ENCODE results near the gene ALG12. TPM values are rescaled to one million over a fixed set of nuclear protein-coding genes. Genes with fewer than 3 reads are reported as not detected.

The ALG12 gene
- total and polyA plus RNA-seq, 2 of the 13 experiments (the other 11 are each of a cell fraction or from before 2014, with no cell fraction given), result 7.8 to 15.8 TPM

DNA sequence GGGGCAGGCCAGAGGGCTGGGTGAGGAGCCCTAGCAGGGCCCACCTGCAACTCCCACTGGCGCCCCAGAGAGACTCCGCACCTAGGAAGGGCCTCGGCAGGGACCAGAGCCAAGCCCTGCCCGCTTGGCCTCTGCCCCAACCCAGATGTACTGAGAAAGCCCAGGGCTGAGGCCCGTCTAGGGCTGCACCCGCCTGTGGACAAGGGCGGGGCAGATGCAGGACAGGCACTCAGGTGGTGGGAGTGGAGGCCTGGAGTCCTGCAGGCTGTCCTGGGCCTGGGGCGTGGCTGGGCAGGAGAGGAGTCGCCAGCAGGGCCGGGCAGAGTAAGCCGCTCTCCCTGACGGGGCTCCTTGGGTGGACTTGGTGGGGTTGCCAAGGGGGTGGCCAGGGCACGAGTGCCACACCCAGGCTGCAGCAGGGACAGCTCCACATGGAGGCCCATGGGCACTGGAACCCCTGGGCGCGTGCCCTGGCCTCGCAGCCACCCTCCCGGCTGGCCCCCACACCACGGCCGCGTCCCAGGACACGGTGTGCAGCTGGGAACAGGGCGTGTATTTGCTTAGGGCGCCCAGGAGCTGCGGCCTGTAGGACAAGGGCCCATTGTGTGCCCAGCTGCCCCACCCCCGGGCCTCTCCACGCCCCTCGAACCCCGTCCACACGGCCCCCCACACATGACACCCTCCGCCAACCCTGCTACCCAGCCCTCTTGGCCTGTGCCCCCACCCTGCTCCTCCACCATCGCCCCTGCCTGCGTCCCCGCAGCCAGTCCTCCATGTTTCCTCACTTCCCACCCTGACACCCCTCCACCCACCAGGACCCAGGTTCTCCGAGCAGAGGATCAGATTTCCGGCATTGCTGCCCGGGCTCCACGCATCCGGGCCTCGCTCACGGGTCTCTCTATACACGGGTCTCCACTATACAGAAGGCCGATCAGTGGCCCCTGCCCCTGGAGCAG lies 31.0 kb upstream of the ALG12 start (continued):
- TF ChIP-seq NCOR1 (IDR thresholded peaks at IDR 0.05; ENCODE audit: borderline replicate concordance, low read length), result no peak; the same call in 1 of the 2 replicates
- TF ChIP-seq, protein P1, sequence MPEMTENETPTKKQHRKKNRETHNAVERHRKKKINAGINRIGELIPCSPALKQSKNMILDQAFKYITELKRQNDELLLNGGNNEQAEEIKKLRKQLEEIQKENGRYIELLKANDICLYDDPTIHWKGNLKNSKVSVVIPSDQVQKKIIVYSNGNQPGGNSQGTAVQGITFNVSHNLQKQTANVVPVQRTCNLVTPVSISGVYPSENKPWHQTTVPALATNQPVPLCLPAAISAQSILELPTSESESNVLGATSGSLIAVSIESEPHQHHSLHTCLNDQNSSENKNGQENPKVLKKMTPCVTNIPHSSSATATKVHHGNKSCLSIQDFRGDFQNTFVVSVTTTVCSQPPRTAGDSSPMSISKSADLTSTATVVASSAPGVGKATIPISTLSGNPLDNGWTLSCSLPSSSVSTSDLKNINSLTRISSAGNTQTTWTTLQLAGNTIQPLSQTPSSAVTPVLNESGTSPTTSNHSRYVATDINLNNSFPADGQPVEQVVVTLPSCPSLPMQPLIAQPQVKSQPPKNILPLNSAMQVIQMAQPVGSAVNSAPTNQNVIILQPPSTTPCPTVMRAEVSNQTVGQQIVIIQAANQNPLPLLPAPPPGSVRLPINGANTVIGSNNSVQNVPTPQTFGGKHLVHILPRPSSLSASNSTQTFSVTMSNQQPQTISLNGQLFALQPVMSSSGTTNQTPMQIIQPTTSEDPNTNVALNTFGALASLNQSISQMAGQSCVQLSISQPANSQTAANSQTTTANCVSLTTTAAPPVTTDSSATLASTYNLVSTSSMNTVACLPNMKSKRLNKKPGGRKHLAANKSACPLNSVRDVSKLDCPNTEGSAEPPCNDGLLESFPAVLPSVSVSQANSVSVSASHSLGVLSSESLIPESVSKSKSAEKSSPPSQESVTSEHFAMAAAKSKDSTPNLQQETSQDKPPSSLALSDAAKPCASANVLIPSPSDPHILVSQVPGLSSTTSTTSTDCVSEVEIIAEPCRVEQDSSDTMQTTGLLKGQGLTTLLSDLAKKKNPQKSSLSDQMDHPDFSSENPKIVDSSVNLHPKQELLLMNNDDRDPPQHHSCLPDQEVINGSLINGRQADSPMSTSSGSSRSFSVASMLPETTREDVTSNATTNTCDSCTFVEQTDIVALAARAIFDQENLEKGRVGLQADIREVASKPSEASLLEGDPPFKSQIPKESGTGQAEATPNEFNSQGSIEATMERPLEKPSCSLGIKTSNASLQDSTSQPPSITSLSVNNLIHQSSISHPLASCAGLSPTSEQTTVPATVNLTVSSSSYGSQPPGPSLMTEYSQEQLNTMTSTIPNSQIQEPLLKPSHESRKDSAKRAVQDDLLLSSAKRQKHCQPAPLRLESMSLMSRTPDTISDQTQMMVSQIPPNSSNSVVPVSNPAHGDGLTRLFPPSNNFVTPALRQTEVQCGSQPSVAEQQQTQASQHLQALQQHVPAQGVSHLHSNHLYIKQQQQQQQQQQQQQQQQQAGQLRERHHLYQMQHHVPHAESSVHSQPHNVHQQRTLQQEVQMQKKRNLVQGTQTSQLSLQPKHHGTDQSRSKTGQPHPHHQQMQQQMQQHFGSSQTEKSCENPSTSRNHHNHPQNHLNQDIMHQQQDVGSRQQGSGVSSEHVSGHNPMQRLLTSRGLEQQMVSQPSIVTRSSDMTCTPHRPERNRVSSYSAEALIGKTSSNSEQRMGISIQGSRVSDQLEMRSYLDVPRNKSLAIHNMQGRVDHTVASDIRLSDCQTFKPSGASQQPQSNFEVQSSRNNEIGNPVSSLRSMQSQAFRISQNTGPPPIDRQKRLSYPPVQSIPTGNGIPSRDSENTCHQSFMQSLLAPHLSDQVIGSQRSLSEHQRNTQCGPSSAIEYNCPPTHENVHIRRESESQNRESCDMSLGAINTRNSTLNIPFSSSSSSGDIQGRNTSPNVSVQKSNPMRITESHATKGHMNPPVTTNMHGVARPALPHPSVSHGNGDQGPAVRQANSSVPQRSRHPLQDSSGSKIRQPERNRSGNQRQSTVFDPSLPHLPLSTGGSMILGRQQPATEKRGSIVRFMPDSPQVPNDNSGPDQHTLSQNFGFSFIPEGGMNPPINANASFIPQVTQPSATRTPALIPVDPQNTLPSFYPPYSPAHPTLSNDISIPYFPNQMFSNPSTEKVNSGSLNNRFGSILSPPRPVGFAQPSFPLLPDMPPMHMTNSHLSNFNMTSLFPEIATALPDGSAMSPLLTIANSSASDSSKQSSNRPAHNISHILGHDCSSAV (CRISPR knock-in tag; IDR thresholded peaks at IDR 0.05; ENCODE audit: borderline replicate concordance), result no peak
- peak; percentile 66 for TF ChIP-seq ZFX (CRISPR knock-in tag; IDR thresholded peaks at IDR 0.05; ENCODE audit: low read depth)
- TF ChIP-seq HIVEP1 (CRISPR knock-in tag; IDR thresholded peaks at IDR 0.05), result peak; percentile 45; the same call in 1 of the 2 replicates
- TF ChIP-seq HNF4G (IDR thresholded peaks at IDR 0.05; ENCODE audit: borderline replicate concordance, low read depth, low read length), result peak; percentile 7; the same call in 1 of the 2 replicates
- TF ChIP-seq HNF4G (CRISPR knock-in tag; IDR thresholded peaks at IDR 0.05; ENCODE audit: borderline replicate concordance, low read depth), result no peak; the same call in 1 of the 2 replicates
- no peak for TF ChIP-seq ZNF546 (CRISPR knock-in tag; conservative IDR thresholded peaks at IDR 0.05)
- TF ChIP-seq, protein P2, sequence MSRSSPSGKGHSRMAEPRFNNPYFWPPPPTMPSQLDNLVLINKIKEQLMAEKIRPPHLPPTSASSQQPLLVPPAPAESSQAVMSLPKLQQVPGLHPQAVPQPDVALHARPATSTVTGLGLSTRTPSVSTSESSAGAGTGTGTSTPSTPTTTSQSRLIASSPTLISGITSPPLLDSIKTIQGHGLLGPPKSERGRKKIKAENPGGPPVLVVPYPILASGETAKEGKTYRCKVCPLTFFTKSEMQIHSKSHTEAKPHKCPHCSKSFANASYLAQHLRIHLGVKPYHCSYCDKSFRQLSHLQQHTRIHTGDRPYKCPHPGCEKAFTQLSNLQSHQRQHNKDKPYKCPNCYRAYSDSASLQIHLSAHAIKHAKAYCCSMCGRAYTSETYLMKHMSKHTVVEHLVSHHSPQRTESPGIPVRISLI (CRISPR knock-in tag; IDR thresholded peaks at IDR 0.05; ENCODE audit: borderline replicate concordance), result no peak
- TF ChIP-seq, protein P3, sequence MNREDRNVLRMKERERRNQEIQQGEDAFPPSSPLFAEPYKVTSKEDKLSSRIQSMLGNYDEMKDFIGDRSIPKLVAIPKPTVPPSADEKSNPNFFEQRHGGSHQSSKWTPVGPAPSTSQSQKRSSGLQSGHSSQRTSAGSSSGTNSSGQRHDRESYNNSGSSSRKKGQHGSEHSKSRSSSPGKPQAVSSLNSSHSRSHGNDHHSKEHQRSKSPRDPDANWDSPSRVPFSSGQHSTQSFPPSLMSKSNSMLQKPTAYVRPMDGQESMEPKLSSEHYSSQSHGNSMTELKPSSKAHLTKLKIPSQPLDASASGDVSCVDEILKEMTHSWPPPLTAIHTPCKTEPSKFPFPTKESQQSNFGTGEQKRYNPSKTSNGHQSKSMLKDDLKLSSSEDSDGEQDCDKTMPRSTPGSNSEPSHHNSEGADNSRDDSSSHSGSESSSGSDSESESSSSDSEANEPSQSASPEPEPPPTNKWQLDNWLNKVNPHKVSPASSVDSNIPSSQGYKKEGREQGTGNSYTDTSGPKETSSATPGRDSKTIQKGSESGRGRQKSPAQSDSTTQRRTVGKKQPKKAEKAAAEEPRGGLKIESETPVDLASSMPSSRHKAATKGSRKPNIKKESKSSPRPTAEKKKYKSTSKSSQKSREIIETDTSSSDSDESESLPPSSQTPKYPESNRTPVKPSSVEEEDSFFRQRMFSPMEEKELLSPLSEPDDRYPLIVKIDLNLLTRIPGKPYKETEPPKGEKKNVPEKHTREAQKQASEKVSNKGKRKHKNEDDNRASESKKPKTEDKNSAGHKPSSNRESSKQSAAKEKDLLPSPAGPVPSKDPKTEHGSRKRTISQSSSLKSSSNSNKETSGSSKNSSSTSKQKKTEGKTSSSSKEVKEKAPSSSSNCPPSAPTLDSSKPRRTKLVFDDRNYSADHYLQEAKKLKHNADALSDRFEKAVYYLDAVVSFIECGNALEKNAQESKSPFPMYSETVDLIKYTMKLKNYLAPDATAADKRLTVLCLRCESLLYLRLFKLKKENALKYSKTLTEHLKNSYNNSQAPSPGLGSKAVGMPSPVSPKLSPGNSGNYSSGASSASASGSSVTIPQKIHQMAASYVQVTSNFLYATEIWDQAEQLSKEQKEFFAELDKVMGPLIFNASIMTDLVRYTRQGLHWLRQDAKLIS (CRISPR knock-in tag; IDR thresholded peaks at IDR 0.05), result no peak
- no peak for TF ChIP-seq ZNF720 (CRISPR knock-in tag; IDR thresholded peaks at IDR 0.05)
- TF ChIP-seq, protein P4, sequence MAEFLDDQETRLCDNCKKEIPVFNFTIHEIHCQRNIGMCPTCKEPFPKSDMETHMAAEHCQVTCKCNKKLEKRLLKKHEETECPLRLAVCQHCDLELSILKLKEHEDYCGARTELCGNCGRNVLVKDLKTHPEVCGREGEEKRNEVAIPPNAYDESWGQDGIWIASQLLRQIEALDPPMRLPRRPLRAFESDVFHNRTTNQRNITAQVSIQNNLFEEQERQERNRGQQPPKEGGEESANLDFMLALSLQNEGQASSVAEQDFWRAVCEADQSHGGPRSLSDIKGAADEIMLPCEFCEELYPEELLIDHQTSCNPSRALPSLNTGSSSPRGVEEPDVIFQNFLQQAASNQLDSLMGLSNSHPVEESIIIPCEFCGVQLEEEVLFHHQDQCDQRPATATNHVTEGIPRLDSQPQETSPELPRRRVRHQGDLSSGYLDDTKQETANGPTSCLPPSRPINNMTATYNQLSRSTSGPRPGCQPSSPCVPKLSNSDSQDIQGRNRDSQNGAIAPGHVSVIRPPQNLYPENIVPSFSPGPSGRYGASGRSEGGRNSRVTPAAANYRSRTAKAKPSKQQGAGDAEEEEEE (CRISPR knock-in tag; IDR thresholded peaks at IDR 0.05; ENCODE audit: borderline replicate concordance), result no peak
- TF ChIP-seq ZFAT (CRISPR knock-in tag; conservative IDR thresholded peaks at IDR 0.05), result no peak
